Dermis lymphatic vessel endothelial cell (primary cell): ENCODE results near the gene CRLF2. TPM values are rescaled to one million over a fixed set of nuclear protein-coding genes. Genes with fewer than 3 reads are reported as not detected.

Experiments used
- total RNA-seq: library from RNA; depleted of rRNA; stranded (reverse); fragments of >200 nt; gene quantifications from 2 replicates; pipeline ENCODE4 v1.2.1, GENCODE V29; 2014

CRLF2 gene
- not detected in 2 replicates for total RNA-seq

GRCh38 chrX:1212532-1212931, at the start of gene CRLF2:
Gene CRLF2 (minus strand): TSS chrX:1212649. CDS start chrX:1212634, 15 bp downstream.

Other genes with a start within 250 kb of the CRLF2 start
- gene CSF2RA, start 56.2 kb upstream of the CRLF2 start, total RNA-seq = not detected in 2 replicates
- gene IL3RA, start 124.1 kb upstream of the CRLF2 start, total RNA-seq = 9.0 and 48.7 TPM in 2 replicates
- gene SLC25A6, start 179.5 kb upstream of the CRLF2 start, total RNA-seq = 222 and 238 TPM in 2 replicates
- gene ASMTL, start 240.3 kb upstream of the CRLF2 start, total RNA-seq = 12.5 and 14.6 TPM in 2 replicates